H9 (cell line): Measurements from ENCODE around the gene GRK4. TPM values are rescaled to one million over a fixed set of nuclear protein-coding genes. Genes with fewer than 3 reads are reported as not detected.

Source experiments
- DNase-seq: peaks from one replicate; pipeline ENCODE4 v3.0.0-alpha.2; 2017
- H2AFZ ChIP-seq: one replicate; pipeline ENCODE4 v1.6.1; 2013; ENCODE audit warnings: mild to moderate bottlenecking, low read length, control low read depth, moderate library complexity
- H2AK5ac ChIP-seq: 2 replicates; pipeline ENCODE4 v1.6.1; 2013; ENCODE audit warnings: low read length, control low read depth, mixed read lengths; ENCODE audit not compliant: insufficient read length
- H2BK120ac ChIP-seq: one replicate; pipeline ENCODE4 v1.6.1; 2013; ENCODE audit warnings: low read depth, mild to moderate bottlenecking, low read length, control low read depth, inconsistent platforms; ENCODE audit not compliant: poor library complexity, severe bottlenecking
- H2BK12ac ChIP-seq: 2 replicates; pipeline ENCODE4 v1.6.1; 2013; ENCODE audit warnings: low read length, control low read depth, mixed read lengths, low read depth; ENCODE audit not compliant: insufficient read length
- H2BK15ac ChIP-seq: 2 replicates; pipeline ENCODE4 v1.6.1; 2013; ENCODE audit warnings: low read depth, low read length, control low read depth
- H2BK20ac ChIP-seq: one replicate; pipeline ENCODE4 v1.6.1; 2013; ENCODE audit warnings: low read depth, mild to moderate bottlenecking, low read length, control low read depth, inconsistent platforms; ENCODE audit not compliant: poor library complexity, severe bottlenecking
- H2BK5ac ChIP-seq: 2 replicates; pipeline ENCODE4 v1.6.1; 2013; ENCODE audit warnings: low read length, control low read depth, mixed read lengths; ENCODE audit not compliant: insufficient read length
- H3K14ac ChIP-seq: 2 replicates; pipeline ENCODE4 v1.6.1; 2013; ENCODE audit warnings: low read length, control low read depth; ENCODE audit not compliant: insufficient read depth
- H3K18ac ChIP-seq: 2 replicates; pipeline ENCODE4 v1.6.1; 2013; ENCODE audit warnings: low read depth, mild to moderate bottlenecking, mixed read lengths, low read length, control low read depth; ENCODE audit not compliant: insufficient read length
- H3K23ac ChIP-seq: 2 replicates; pipeline ENCODE4 v1.6.1; 2013; ENCODE audit warnings: low read length, control low read depth, mixed read lengths, low read depth; ENCODE audit not compliant: insufficient read length
- H3K23me2 ChIP-seq: 2 replicates; pipeline ENCODE4 v1.6.1; 2013; ENCODE audit warnings: low read depth, mild to moderate bottlenecking, mixed read lengths, low read length, control low read depth; ENCODE audit not compliant: insufficient read length, poor library complexity, severe bottlenecking
- H3K27ac ChIP-seq: 2 replicates; pipeline ENCODE4 v1.5.1; 2013; ENCODE audit warnings: low read length, control low read depth, mixed read lengths, low read depth; ENCODE audit not compliant: insufficient read length
- H3K27me3 ChIP-seq: 2 replicates; pipeline ENCODE4 v1.6.1; 2013; ENCODE audit warnings: low read length, control low read depth, inconsistent platforms; ENCODE audit not compliant: insufficient read depth
- H3K4ac ChIP-seq: 2 replicates; pipeline ENCODE4 v1.6.1; 2013; ENCODE audit warnings: low read depth, mild to moderate bottlenecking, control low read depth, inconsistent platforms, low read length, moderate library complexity
- H3K4me1 ChIP-seq: 2 replicates; pipeline ENCODE4 v1.6.1; 2013; ENCODE audit warnings: low read length, control low read depth, inconsistent platforms; ENCODE audit not compliant: insufficient read depth
- H3K4me2 ChIP-seq: 2 replicates; pipeline ENCODE4 v1.6.1; 2013; ENCODE audit warnings: low read length, control low read depth, mixed read lengths; ENCODE audit not compliant: insufficient read length, insufficient read depth
- H3K56ac ChIP-seq: 2 replicates; pipeline ENCODE4 v1.6.1; 2013; ENCODE audit warnings: low read depth, mild to moderate bottlenecking, mixed read lengths, low read length, control low read depth; ENCODE audit not compliant: insufficient read length
- H3K79me1 ChIP-seq: 2 replicates; pipeline ENCODE4 v1.6.1; 2013; ENCODE audit warnings: low read depth, mild to moderate bottlenecking, moderate library complexity, low read length, control low read depth, inconsistent platforms; ENCODE audit not compliant: insufficient read depth, poor library complexity, severe bottlenecking
- H3K79me2 ChIP-seq: 2 replicates; pipeline ENCODE4 v1.6.1; 2013; ENCODE audit warnings: low read length, control low read depth, inconsistent platforms; ENCODE audit not compliant: insufficient read depth
- H3K9ac ChIP-seq: 2 replicates; pipeline ENCODE4 v1.6.1; 2013; ENCODE audit warnings: low read length, control low read depth, mixed read lengths; ENCODE audit not compliant: insufficient read length; ENCODE audit errors: extremely low read depth
- H3K9me3 ChIP-seq: one replicate; pipeline ENCODE4 v1.6.1; 2013; ENCODE audit warnings: low read depth, low read length, inconsistent platforms; ENCODE audit not compliant: control insufficient read depth
- H3T11ph ChIP-seq: one replicate; pipeline ENCODE4 v1.6.1; 2013; ENCODE audit warnings: mild to moderate bottlenecking, low read length, control low read depth, inconsistent platforms
- H4K20me1 ChIP-seq: one replicate; pipeline ENCODE4 v1.6.1; 2013; ENCODE audit not compliant: control insufficient read depth, insufficient read length, insufficient read depth
- H4K5ac ChIP-seq: 2 replicates; pipeline ENCODE4 v1.6.1; 2013; ENCODE audit warnings: low read depth, mild to moderate bottlenecking, mixed read lengths, low read length, control low read depth; ENCODE audit not compliant: insufficient read length
- H4K8ac ChIP-seq: replicated peaks from 2 replicates; pipeline ENCODE4 v1.6.1; 2013; ENCODE audit warnings: low read length, control low read depth, mixed read lengths, low read depth; ENCODE audit not compliant: insufficient read length
- H4K91ac ChIP-seq: 2 replicates; pipeline ENCODE4 v1.6.1; 2013; ENCODE audit warnings: low read depth, mild to moderate bottlenecking, moderate library complexity, mixed read lengths, low read length, control low read depth; ENCODE audit not compliant: insufficient read length
- H3K27ac Mint-ChIP-seq, 3 experiments: 2 replicates in 2 of 3; 3 replicates in 1 of 3; pipeline ENCODE4 v1.8.0; 2020 to 2021; ENCODE audit warnings: mixed read lengths in 3 of 3, mild to moderate bottlenecking in 1 of 3, moderate library complexity in 1 of 3
- H3K27me3 Mint-ChIP-seq: 2 replicates; pipeline ENCODE4 v1.8.0; 2021; ENCODE audit warnings: low read depth, mild to moderate bottlenecking, moderate library complexity, mixed read lengths
- H3K36me3 Mint-ChIP-seq, 3 experiments: 2 replicates in 2 of 3; 3 replicates in 1 of 3; pipeline ENCODE4 v1.8.0; 2020 to 2021; ENCODE audit warnings: low read depth in 3 of 3, mixed read lengths in 3 of 3; ENCODE audit not compliant: insufficient read depth in 1 of 3
- H3K4me1 Mint-ChIP-seq, 2 experiments: 2 replicates each; pipeline ENCODE4 v1.8.0; 2020; ENCODE audit warnings: mixed read lengths in 2 of 2
- H3K4me3 Mint-ChIP-seq, 2 experiments: 2 replicates in 1 of 2; 3 replicates in 1 of 2; pipeline ENCODE4 v1.8.0; 2020 to 2021; ENCODE audit warnings: mild to moderate bottlenecking in 2 of 2, mixed read lengths in 2 of 2, moderate library complexity in 1 of 2
- H3K9me3 Mint-ChIP-seq, 2 experiments: 2 replicates in 1 of 2; 3 replicates in 1 of 2; pipeline ENCODE4 v1.8.0; 2020; ENCODE audit warnings: mild to moderate bottlenecking in 2 of 2, mixed read lengths in 2 of 2, moderate library complexity in 1 of 2
- WGBS: extraction: QIAGEN DNeasy Blood & Tissue Kit; methylation state at CpG from one replicate; pipeline ENCODE4 v1.1.7; 2013; ENCODE audit warnings: missing lambda C conversion rate, low lambda C conversion rate, mixed read lengths; ENCODE audit not compliant: insufficient read length; ENCODE audit errors: extremely low coverage; 5-methylcytosine and 5-hydroxymethylcytosine counted together
- total RNA-seq: library from RNA; stranded (reverse); gene quantifications from 2 replicates; pipeline ENCODE4 v1.2.1, GENCODE V29; 2021
- TF ChIP-seq, protein P1 (sequence below): fragments of 200-600 bp; sonication (generic); conservative IDR thresholded peaks from 3 replicates; pipeline ENCODE4 v1.8.0; 2021; ENCODE audit warnings: antibody characterized with exemption, mild to moderate bottlenecking

Gene GRK4
- total RNA-seq, 1 experiment from 2014 or later, result 4.8 TPM

DNA sequence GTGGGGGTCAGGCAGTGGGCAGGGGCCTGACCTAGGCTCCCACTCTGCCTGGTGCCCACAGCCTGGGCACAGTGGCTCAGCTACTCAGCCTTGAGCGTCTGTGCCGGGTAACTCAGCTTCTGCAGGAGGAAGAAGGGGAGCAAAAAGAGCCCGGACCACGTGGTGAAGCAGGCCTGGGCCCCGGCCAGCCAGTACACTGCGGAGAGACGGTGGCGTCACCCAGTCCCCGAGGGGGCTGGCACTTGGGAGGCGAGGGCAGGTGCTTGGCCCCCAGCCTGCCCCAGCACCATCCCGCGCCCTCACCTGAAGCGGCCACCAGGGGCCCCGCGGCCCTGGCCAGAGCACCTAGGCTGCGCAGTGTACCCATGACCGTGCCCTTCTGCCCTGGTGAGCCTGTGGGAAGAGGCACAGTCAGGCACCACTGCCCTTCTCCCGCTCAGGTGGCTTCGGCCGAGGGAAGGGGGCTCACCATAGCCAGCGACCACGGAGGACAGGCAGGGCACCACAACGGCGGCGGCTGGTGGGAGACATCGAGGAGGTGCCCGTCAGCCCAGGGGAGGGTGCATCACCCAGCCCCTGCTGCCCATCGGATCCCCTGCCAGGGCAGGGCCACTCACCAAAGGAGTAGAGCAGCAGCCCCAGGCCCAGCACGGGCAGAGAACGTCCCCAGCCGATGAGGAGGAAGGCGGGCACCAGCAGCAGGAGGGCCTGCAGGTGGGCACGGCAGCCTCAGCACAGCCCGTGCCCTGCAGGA lies 32.4 kb upstream of the GRK4 start:
- H4K20me1 ChIP-seq, result peaks cover 2% of the 10 kb centered on the region
- no peaks in the 10 kb centered on the region for H3K79me1 ChIP-seq
- no peak overlapping the region for H2AK5ac ChIP-seq
- H2AFZ ChIP-seq, result no peak overlapping the region
- H4K8ac ChIP-seq, result no peak overlapping the region
- no peak overlapping the region for H2BK15ac ChIP-seq
- no peak overlapping the region for H2BK120ac ChIP-seq
- no peak overlapping the region for H2BK12ac ChIP-seq
- Mint-ChIP-seq H3K4me1 (peaks cover 12 to 19% of the 10 kb centered on the region in 2 experiments), H3K27ac (peak overlapping the region in 1 of 3 experiments; percentile 72; a peak in 1 of 7 replicates), H3K27me3 (no peaks in the 10 kb centered on the region; the same call in 1 of the 2 replicates), H3K36me3 (peaks cover 28 to 61% (median 48%) of the 10 kb centered on the region in 3 experiments), H3K4me3 (no peak overlapping the region), H3K9me3 (no peaks in the 10 kb centered on the region)
- no peaks in the 10 kb centered on the region for H3K27me3 ChIP-seq
- no peak overlapping the region for H4K91ac ChIP-seq
- no peak overlapping the region for H4K5ac ChIP-seq
- H2BK5ac ChIP-seq, result no peak overlapping the region
- no peaks in the 10 kb centered on the region for H3K9me3 ChIP-seq
- no CpG with 5 or more reads among the region's 34 CpGs for WGBS
- H3K4me1 ChIP-seq, result no peaks in the 10 kb centered on the region
- no peak overlapping the region for H3K9ac ChIP-seq
- no peak overlapping the region for H3K14ac ChIP-seq
- H3T11ph ChIP-seq, result no peak overlapping the region
- H3K56ac ChIP-seq, result no peak overlapping the region
- no peak overlapping the region for H3K4me2 ChIP-seq
- no peak overlapping the region for H3K27ac ChIP-seq
- TF ChIP-seq, protein P1, sequence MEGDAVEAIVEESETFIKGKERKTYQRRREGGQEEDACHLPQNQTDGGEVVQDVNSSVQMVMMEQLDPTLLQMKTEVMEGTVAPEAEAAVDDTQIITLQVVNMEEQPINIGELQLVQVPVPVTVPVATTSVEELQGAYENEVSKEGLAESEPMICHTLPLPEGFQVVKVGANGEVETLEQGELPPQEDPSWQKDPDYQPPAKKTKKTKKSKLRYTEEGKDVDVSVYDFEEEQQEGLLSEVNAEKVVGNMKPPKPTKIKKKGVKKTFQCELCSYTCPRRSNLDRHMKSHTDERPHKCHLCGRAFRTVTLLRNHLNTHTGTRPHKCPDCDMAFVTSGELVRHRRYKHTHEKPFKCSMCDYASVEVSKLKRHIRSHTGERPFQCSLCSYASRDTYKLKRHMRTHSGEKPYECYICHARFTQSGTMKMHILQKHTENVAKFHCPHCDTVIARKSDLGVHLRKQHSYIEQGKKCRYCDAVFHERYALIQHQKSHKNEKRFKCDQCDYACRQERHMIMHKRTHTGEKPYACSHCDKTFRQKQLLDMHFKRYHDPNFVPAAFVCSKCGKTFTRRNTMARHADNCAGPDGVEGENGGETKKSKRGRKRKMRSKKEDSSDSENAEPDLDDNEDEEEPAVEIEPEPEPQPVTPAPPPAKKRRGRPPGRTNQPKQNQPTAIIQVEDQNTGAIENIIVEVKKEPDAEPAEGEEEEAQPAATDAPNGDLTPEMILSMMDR, result peak; percentile 59
- DNase-seq, result peak; percentile 51
- no peak overlapping the region for H2BK20ac ChIP-seq
- H3K23ac ChIP-seq, result no peak overlapping the region
- no peak overlapping the region for H3K18ac ChIP-seq
- H3K23me2 ChIP-seq, result peaks cover 10% of the 10 kb centered on the region
- H3K4ac ChIP-seq, result no peak overlapping the region
- H3K79me2 ChIP-seq, result no peaks in the 10 kb centered on the region; the same call in 1 of the 2 replicates
